ENCODE results near the gene NGEF. TPM values are rescaled to one million over a fixed set of nuclear protein-coding genes. Genes with fewer than 3 reads are reported as not detected.

Gene NGEF
- polyA plus RNA-seq, 12 donors = 0.81 to 7.1 (median 1.6) TPM; not detected in 2

DNA sequence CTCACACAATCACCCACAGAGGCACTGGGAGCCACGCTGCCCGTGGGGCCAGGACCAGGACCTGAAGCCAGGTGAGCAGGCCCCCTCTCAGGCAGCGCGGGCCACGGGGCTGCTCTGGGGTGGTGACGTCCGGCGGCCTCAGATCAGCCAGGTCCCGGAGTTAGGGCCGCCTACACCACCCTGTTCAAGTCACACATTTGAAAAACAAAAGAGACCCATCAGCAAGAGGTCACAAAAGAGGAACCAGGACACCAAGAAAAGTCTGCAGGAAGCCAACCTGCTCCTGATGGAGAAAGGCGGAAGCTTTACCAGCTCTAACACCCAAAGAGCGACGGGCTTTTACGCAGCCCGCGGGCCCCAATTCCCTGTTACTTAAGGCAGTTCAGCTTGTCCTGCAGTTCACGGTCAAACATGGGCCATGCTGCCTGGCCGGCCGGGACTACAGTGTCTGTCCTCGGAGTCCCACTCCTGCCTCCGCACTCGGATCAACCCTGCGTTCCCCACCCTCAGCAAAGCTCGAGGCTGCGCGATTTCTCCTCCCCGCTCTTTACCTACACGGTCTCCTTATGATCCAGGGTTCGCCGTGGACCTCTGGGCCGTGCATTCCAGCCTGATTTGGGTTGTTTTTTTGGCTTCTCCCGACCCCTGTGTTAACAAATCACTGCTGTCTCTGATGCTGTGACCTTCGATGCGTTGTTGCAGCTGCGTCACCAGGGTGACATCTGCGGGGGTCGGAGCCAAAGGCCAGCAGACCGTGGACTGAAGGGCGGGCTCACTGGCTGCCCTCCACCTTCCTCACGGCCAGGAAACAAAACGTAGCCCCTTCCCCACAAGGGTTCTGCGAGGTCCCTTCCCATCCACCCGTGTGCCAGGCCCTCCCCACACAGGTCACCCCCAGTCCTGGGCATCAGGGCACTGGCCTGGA, 112.0 kb downstream of the NGEF start:
- no peak for DNase-seq

- DNase-seq = peak; percentile 45
These were observed 114.2 kb downstream of the NGEF start for GRCh38 chr2:232898592-232899543.

DNA sequence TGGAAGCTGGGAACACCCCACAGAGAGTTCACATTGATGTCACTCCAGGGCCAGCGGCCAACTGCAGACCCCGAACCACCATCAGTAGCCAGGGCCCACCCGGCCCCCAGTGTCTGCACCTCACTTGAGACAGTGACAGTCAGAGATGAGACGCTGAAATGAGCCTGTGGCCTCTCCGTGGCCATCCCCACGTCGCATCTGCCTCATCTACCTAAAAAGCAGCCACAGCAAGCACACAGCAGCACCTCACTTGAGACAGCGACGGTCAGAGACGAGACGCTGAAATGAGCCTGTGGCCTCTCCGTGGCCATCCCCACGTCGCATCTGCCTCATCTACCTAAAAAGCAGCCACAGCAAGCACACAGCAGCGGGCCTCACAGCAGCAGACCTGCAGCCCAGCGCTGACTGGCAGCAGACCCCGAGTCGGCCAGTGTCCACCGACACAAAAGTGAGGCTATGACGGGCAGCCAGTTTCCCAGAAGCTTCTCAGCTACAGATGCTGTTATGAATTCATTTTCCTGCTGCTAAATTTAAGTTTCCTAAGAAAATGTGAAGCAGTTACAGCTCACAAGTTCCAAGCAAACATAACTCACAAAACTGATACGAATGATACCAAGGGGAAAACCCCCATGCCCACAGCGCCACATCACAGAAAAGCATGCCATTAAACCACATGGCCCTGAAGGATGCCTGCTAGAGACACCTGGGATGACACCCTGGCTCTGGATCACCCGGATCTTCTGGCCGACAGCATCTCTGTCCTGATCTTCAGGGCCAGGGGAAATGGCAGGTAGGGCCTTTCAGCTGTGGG, 115.3 kb downstream of the NGEF start:
- no peak for DNase-seq

DNA sequence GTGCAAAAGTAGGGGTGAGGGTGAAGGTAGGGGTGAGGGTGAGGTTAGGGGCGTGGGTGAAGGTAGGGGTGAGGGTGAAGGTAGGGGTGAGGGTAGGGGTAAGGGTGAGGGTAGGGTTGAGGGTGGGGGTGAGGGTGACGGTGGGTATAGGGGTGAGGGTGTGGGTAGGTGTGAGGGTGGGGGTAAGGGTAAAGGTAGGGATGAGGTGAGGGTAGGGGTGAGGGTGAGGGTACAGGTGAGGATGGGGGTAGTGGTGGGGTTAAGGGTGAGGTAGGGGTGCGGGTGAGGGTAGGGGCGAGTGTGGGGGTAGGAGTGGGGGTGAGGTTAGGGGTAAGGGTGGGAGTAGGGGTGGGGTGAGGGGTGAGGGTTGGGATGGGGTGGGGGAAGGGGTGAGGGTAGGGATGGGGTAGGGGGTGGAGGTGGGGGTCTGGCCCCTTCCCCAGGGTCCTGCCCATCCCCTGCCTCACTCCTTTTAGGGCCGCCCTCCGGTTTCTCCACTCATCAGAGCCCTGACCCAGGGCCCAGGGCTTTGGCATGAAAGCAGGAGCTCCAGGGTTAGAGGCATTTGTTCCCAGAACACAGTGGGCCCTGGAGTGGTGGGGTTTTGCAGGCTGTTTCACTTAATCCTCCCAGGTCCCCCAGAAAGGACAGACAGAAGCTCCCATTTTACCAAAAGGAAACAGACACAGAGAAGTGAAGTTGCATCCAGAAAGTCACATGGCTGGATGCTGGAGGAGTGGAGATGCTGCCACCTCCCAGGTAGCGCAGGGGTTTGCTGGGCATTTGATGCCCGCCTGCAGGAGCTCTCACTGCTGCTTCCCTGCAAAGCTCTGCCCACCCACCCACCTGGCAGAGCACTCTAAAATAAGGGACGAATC, 116.1 kb downstream of the NGEF start:
- DNase-seq = no peak

DNA sequence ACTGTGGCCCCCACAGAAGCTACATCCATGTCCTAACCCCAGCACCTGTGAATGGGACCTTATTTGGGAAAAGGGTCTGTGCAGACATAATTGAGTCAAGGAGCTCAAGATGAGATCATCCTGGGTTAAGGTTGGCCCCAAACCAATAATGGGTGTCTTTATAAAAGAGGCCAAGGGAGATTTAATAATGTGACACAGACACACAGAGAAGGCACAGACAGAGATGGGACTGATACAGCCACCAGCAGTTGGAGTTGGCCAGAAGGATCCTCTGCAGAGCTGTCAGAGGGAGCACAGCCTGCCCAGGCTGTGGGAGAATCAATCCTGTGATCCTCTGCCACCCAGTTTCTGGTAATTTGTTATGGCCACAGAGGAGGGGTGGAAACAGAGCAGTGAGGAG, 116.9 kb downstream of the NGEF start:
- DNase-seq = no peak

GRCh38 chr2:232894746-232895145, 118.3 kb downstream of the NGEF start:
- no peak for DNase-seq

- no peak for DNase-seq
These were observed 118.8 kb downstream of the NGEF start for GRCh38 chr2:232894251-232894650.

DNA sequence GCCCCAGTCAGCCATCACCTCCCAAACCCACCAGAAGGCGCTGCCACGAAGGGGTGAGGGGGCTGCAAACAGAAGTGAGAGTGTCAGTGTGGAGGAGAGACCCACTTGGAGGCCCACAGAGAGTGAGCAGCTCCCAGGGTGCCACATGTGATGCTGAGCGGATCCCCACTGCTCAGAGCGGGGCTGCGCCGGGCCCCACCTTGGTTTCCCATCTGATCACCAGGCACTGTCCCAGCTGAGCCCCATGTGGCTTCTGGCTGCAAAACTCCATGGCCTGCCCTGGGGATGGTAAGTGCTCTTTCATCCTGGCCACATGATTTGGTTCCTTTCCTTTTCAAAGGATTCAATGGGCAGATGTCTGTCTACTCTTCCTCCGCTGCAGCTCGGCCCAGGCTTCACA, 119.2 kb downstream of the NGEF start:
- DNase-seq = no peak

DNA sequence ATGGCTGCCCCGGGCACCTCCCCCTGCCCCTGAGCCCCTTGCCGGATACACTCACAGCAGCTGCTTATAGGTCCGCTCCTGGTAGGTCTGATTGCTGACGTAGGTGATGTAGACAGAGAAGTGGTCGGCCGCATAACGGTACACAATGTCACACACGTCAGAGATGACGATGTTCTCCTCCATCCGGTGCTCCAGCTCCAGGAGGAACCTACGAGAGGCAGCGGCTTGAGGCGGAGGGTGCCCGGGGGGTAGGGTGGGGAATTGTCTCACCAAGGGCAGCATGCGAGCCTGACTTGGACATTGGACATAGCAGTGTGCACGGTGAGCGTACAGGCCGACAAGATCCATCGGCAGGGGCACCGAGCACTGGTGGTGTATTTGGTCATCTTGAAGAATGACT, 120.2 kb downstream of the NGEF start:
- no peak for DNase-seq

DNA sequence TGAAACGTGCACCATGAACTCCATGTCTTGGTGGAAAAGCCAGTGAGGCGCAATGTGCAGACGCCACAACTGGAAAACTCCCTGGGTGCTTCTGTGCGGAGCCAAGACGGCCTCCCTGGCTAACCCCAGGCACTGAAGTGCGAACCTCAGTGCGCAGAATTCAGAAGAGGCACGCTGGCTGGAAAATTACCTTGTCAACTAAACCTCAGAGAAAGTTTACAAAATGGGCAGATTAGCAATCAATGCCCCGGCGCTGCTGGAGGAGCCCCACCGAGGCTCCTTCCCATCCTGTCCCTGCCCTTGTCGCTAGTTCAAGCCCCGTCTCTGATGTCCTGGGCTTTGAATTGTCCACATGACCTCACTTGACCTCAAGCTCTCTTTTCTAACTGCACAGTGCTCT, 120.8 kb downstream of the NGEF start:
- no peak for DNase-seq

DNA sequence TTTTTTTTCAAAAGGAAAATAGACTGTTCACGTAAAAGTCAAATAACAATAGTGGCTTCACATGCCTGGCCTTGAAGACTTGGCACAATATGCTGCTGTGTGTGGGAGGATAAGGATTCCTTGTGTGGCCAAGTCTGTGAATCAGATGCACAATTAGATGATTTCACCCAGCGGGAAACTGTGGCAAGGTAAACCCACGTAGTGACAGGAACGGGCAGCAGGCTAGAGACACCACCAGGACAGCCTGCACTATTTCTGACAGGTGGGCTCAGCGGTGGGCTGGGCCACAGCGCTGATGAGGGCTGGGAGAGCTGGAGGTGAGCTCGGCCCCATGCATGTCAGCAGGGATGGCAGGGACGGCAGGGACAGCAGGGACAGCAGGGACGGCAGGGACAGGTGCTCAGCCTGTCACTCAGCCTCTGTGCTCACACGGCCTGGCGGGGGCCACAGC, 121.4 kb downstream of the NGEF start:
- DNase-seq = no peak

DNA sequence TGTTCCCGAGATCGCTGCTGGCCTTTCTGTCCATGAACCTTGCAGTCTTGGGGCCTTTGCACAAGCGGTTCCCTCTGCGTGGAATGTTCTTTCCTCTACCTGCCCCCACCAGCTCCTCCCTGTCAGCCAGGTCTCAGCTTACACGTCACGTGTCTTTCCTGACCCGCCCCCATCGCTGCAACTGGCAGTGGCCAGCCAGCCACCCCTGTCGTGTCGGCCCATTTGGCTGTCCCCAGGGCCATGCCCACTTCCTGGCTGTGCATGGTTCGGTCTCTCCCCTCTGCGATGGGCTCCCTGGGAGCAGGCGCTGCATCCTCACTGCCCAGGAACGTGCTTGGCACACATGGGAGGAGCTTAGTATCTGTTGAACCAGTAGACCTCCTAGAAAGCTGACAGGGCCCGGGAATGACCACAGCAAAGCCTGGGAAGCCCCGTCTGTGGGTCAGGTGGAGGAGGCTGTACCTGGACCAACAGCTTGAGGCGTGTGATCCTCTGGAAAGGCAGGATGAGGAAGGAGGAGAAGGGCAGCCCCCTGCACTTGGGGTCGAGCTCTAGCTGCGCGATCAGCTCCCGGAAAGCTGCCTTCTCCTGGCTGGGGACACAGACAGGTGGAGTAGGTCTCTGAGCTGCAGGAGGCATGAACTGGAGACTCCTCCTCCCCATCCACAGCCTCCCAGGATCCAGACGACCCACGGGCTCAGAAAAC, 122.0 kb downstream of the NGEF start:
- DNase-seq = no peak

- DNase-seq = no peak
These were observed 122.5 kb downstream of the NGEF start for GRCh38 chr2:232890536-232890895.

- no peak for DNase-seq
These were observed 123.1 kb downstream of the NGEF start for GRCh38 chr2:232889876-232890401.

- DNase-seq = no peak
These were observed 124.1 kb downstream of the NGEF start for GRCh38 chr2:232888839-232889529.

DNA sequence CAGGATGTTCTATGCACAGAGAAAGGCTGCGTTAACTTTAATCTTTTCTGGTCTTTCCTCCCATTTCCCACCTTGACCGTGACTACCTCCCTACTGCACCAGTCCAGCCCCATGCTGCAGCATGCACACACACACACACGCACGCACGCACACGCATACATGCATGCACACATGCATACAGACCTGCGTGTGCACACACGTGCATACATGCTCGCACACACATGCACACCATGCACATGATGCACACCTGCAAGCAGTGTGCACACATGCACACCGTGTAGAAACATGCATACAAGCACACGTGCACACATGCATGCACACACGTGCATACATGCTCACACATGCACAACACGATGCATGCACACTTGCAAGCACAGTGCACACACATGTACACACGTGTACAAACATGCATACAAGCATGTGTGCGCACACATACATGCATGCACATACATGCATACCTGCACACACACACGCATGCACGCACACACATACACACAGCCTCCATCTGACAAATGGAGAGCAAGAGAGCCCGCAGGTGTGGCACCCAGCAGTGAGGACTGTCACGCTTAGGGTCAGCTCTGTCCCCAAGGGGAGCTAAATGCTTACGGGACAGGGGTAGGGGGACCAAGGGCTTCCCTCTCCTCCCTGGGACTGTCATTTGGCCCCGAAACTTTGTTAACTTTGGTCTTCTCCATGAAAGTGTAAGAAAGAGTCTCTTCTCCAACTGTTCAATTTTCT, 124.8 kb downstream of the NGEF start:
- no peak for DNase-seq

GRCh38 chr2:232887171-232887850, 125.7 kb downstream of the NGEF start:
- DNase-seq = no peak

DNA sequence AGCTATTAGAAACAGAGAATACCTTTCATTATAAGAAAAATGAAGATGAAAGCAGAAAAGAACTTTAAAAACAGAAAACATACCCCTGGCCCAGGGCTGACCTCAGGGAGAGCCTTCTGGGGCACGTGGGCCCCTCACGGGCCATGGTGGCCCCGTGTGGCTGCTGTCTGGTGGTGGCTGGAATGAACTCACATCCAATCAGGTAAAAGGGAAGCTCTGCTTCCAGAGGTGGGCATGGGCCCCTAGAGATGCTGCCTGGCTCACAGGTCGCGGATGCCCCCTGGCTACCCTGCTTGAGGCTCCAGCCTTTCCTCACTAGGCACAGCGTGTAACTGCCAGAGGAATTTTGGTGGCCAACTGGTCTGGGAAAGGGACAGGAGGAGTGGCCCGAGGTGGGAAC, 126.4 kb downstream of the NGEF start:
- DNase-seq = no peak
